Choroid plexus epithelial cell (primary cell): ENCODE measurements around the gene HES4.

Experiments used
- DNase-seq: peaks from one replicate; pipeline ENCODE4 v3.0.0-alpha.2; 2010; ENCODE audit warnings: low read depth
- H3K4me3 ChIP-seq: 2 replicates; pipeline ENCODE4 v1.5.1; 2011; ENCODE audit warnings: low read depth, mild to moderate bottlenecking, control low read depth, low read length, moderate library complexity
- TF ChIP-seq, protein P1 (sequence below): conservative IDR thresholded peaks from 2 replicates; pipeline ENCODE4 v1.5.1; 2011; ENCODE audit warnings: low read depth, mild to moderate bottlenecking, control low read depth, inconsistent platforms, low read length, moderate library complexity

Gene HES4

DNA sequence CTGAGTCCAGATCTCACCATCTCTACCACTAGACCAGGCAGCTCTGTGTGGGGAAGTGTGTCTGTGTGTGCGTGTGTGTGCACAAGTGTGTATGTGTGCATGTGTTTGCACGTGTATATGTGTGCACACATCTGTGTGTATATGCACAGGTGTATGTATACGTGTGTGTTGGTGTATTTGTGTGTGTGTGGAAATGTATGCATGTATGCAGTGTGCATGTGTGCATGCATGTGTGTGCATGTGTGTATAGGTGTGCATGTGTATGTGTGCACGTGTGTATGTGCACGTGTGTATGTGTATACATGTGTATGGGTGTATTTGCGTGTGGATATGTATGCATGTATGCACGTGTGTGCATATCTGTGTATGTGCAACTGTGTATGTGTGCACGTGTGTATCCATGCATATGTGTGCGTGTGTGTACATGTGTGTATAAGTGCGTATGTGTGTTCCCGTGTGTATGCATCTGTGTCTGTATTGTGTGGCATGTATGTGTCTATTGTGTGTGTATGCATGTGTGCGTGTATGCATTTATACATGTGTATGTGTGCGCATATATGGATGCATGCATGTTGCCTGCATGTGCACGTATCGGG, 30.5 kb downstream of the HES4 start:
- no peak overlapping the region for H3K4me3 ChIP-seq
- TF ChIP-seq, protein P1, sequence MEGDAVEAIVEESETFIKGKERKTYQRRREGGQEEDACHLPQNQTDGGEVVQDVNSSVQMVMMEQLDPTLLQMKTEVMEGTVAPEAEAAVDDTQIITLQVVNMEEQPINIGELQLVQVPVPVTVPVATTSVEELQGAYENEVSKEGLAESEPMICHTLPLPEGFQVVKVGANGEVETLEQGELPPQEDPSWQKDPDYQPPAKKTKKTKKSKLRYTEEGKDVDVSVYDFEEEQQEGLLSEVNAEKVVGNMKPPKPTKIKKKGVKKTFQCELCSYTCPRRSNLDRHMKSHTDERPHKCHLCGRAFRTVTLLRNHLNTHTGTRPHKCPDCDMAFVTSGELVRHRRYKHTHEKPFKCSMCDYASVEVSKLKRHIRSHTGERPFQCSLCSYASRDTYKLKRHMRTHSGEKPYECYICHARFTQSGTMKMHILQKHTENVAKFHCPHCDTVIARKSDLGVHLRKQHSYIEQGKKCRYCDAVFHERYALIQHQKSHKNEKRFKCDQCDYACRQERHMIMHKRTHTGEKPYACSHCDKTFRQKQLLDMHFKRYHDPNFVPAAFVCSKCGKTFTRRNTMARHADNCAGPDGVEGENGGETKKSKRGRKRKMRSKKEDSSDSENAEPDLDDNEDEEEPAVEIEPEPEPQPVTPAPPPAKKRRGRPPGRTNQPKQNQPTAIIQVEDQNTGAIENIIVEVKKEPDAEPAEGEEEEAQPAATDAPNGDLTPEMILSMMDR: no peak
- no peak for DNase-seq

DNA sequence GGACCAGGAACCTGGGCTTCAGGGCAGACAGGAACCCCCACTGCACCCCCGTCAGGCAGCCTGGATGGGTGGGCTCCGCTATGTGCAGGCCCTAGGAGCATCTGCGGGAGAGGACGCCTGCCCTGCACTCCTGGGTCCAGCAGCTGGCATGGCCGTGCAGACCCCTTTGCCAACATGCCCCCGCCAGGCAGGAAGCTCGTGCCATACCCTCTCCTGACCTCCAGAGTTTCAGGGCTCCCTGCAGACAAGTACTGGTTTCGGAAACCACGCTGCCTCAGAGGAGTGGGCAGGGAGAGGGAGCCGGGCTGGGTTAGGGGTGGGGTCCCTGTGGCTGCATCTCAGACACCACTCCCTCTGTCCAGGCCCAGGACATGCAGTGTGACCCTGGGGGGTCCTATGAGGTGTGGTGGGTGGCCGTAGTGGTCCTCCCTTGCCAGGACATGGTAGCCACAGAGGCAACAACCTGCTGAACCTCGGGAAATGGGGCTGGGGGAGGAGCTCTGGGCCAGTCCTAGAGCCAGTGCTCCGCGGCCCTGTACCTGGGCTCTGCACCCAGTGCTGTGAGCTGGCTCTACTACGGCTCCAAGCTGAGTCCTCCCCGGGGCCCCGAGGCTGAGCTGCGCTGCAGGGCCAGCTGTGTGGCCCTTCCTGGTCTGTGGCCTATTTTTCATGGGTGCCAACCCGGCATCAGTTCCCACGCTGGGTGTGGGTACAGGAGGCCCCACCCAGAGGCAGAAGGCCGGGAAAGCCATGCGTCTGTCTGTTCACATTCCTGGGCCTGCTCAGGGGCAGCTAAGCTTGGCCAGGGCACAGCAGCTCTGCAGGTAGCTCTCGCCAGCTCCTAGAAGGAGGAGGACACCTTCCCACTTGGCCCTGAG, 32.2 kb downstream of the HES4 start:
- no peak overlapping the region for H3K4me3 ChIP-seq
- DNase-seq: no peak
- TF ChIP-seq, protein P1: no peak

- peak; percentile 44 for DNase-seq
- H3K4me3 ChIP-seq: peak overlapping the region; percentile 74
- TF ChIP-seq, protein P1: no peak
Observed at GRCh38 chr1:966704-967300, 33.1 kb downstream of the HES4 start.

GRCh38 chr1:966135-966703, 33.7 kb downstream of the HES4 start, which contains the start of gene PLEKHN1:
Gene PLEKHN1, plus strand, starts transcription at chr1:966482. Its CDS starts 50 bp downstream, at chr1:966532.
- H3K4me3 ChIP-seq: peak within 1 kb of the TSS; percentile 74
- DNase-seq: no peak
- TF ChIP-seq, protein P1: no peak

DNA sequence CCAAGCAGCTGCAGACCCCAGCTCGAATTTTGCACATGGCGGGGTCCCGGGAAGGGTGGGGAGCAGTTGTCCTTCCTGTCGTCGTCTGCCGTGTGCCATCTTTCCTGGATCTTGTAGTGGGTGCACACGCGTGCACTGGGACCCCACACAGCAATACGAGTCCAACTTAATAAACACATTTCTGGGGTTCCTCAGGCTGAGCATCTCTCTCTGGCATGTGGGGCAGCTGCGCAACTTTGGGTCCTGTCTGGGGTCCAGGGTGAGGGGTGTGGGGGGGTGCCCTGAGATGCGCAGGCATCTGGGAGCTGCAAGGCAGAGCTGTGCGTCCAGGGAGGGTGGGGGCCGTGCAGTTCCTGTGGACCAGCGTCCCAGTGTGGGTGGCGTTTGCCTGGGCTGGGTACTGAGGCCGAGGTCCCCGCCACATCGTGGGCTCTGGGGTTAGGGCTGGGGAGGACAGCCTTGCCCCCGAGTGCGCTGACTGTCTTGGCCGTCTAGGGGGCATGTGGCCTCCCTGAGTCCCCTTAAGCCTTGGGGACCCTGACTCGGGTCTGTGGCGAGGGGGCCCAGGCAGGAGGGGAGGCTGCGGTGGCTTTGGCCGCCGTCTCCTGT, 34.3 kb downstream of the HES4 start:
- no peak for DNase-seq
- no peak overlapping the region for H3K4me3 ChIP-seq
- TF ChIP-seq, protein P1: no peak

DNA sequence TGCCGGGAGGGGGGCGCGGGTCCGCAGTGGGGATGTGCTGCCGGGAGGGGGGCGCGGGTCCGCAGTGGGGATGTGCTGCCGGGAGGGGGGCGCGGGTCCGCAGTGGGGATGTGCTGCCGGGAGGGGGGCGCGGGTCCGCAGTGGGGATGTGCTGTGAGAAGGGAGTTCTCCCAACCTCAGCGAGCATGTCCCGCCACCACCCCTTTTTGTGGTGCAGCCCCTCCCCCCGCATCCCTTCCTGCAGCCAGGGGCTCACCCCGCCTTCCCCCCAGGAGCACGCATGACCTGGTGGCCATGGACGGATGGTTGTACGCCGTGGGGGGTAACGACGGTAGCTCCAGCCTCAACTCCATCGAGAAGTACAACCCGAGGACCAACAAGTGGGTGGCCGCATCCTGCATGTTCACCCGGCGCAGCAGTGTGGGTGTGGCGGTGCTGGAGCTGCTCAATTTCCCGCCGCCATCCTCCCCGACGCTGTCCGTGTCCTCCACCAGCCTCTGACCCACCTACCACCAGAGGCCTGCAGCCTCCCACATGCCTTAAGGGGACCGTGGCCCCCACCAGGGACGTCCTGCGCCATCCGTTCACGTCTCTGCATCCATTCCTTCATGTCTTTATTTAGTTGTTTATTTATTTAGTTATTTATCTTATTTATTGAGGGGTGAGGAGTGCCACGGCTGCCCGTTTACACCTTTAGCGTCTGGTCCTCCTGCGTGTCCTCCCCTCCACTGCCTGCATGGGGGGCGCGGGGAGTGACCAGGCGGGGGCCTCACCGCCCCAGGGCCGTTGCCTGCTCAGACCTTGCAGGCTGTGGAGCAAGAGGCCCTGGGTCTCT, 35.0 kb downstream of the HES4 start:
- no peak overlapping the region for H3K4me3 ChIP-seq
- TF ChIP-seq, protein P1: no peak
- DNase-seq: no peak
